Adipocyte (in vitro differentiated cells): Measurements from ENCODE around the gene FLNB.

Source experiments
- DNase-seq: peaks from one replicate; pipeline ENCODE4 v3.0.0-alpha.2; 2015; ENCODE audit warnings: low read depth
- H3K27me3 ChIP-seq: replicated peaks from 2 replicates; pipeline ENCODE4 v1.7.0; 2013; ENCODE audit warnings: mild to moderate bottlenecking, low read length, moderate library complexity; ENCODE audit not compliant: control insufficient read depth, insufficient read depth
- H3K36me3 ChIP-seq: 2 replicates; pipeline ENCODE4 v1.7.0; 2013; ENCODE audit warnings: low read length, mild to moderate bottlenecking, moderate library complexity; ENCODE audit not compliant: control insufficient read depth, insufficient read depth, severe bottlenecking
- H3K4me1 ChIP-seq: 2 replicates; pipeline ENCODE4 v1.7.0; 2013; ENCODE audit warnings: mild to moderate bottlenecking, low read length, moderate library complexity; ENCODE audit not compliant: control insufficient read depth, insufficient read depth
- H3K4me3 ChIP-seq: 2 replicates; pipeline ENCODE4 v1.7.0; 2013; ENCODE audit warnings: mild to moderate bottlenecking, low read length, moderate library complexity
- H3K9ac ChIP-seq: 2 replicates; pipeline ENCODE4 v1.7.0; 2013; ENCODE audit warnings: mild to moderate bottlenecking, low read length, moderate library complexity
- H3K9me3 ChIP-seq: 2 replicates; pipeline ENCODE4 v1.7.0; 2013; ENCODE audit warnings: mild to moderate bottlenecking, low read length, moderate library complexity; ENCODE audit not compliant: control insufficient read depth

The FLNB gene

GRCh38 chr3:58093574-58094195 is 85.5 kb downstream of the FLNB start:
- H3K9ac ChIP-seq, result no peak overlapping the region
- H3K9me3 ChIP-seq, result no peaks in the 10 kb centered on the region
- H3K4me1 ChIP-seq, result peaks cover 5% of the 10 kb centered on the region
- H3K27me3 ChIP-seq, result no peaks in the 10 kb centered on the region
- H3K4me3 ChIP-seq, result no peak overlapping the region
- peak; percentile 39 for DNase-seq
- H3K36me3 ChIP-seq, result peaks cover 31% of the 10 kb centered on the region

- no peaks in the 10 kb centered on the region for H3K9me3 ChIP-seq
- peaks cover 38% of the 10 kb centered on the region for H3K36me3 ChIP-seq
- no peak for DNase-seq
- H3K4me1 ChIP-seq, result peaks cover 5% of the 10 kb centered on the region
- H3K4me3 ChIP-seq, result no peak overlapping the region
- no peaks in the 10 kb centered on the region for H3K27me3 ChIP-seq
- H3K9ac ChIP-seq, result no peak overlapping the region
Observed at GRCh38 chr3:58094657-58095056, 86.4 kb downstream of the FLNB start.

GRCh38 chr3:58095603-58096138 is 87.4 kb downstream of the FLNB start:
- DNase-seq, result no peak
- Histone ChIP-seq H3K4me3 (no peak overlapping the region), H3K36me3 (peaks cover 38% of the 10 kb centered on the region), H3K9ac (no peak overlapping the region), H3K27me3 (no peaks in the 10 kb centered on the region), H3K9me3 (no peaks in the 10 kb centered on the region), H3K4me1 (peaks cover 5% of the 10 kb centered on the region)

GRCh38 chr3:58098531-58098930 is 90.3 kb downstream of the FLNB start:
- Histone ChIP-seq H3K36me3 (peaks cover 59% of the 10 kb centered on the region), H3K9ac (no peak overlapping the region)

GRCh38 chr3:58099865-58100264 is 91.6 kb downstream of the FLNB start:
- Histone ChIP-seq H3K4me3 (no peak overlapping the region), H3K27me3 (no peaks in the 10 kb centered on the region), H3K9ac (no peak overlapping the region), H3K36me3 (peaks cover 64% of the 10 kb centered on the region), H3K9me3 (no peaks in the 10 kb centered on the region), H3K4me1 (peaks cover 21% of the 10 kb centered on the region)
- DNase-seq, result no peak

More at GRCh38 chr3:58098531-58098930, 90.3 kb downstream of the FLNB start:
- Histone ChIP-seq H3K4me3 (no peak overlapping the region), H3K4me1 (peaks cover 15% of the 10 kb centered on the region), H3K27me3 (no peaks in the 10 kb centered on the region), H3K9me3 (no peaks in the 10 kb centered on the region)
- no peak for DNase-seq

GRCh38 chr3:58101499-58102389 is 93.5 kb downstream of the FLNB start:
- H3K27me3 ChIP-seq, result no peaks in the 10 kb centered on the region
- peaks cover 72% of the 10 kb centered on the region for H3K36me3 ChIP-seq
- no peak overlapping the region for H3K9ac ChIP-seq
- peaks cover 16% of the 10 kb centered on the region for H3K4me1 ChIP-seq
- no peak overlapping the region for H3K4me3 ChIP-seq
- no peak for DNase-seq
- no peaks in the 10 kb centered on the region for H3K9me3 ChIP-seq

- Histone ChIP-seq H3K9ac (no peak overlapping the region), H3K9me3 (no peaks in the 10 kb centered on the region), H3K27me3 (no peaks in the 10 kb centered on the region), H3K36me3 (peaks cover 75% of the 10 kb centered on the region), H3K4me3 (no peak overlapping the region), H3K4me1 (peaks cover 16% of the 10 kb centered on the region)
- no peak for DNase-seq
Observed at GRCh38 chr3:58102390-58102750, 94.1 kb downstream of the FLNB start.

- H3K4me1 ChIP-seq, result peaks cover 16% of the 10 kb centered on the region
- no peak overlapping the region for H3K9ac ChIP-seq
- no peaks in the 10 kb centered on the region for H3K27me3 ChIP-seq
- no peaks in the 10 kb centered on the region for H3K9me3 ChIP-seq
- peaks cover 75% of the 10 kb centered on the region for H3K36me3 ChIP-seq
- H3K4me3 ChIP-seq, result no peak overlapping the region
- no peak for DNase-seq
Observed at GRCh38 chr3:58102976-58103451, 94.8 kb downstream of the FLNB start.

- H3K36me3 ChIP-seq, result peaks cover 76% of the 10 kb centered on the region
- peaks cover 16% of the 10 kb centered on the region for H3K4me1 ChIP-seq
- no peaks in the 10 kb centered on the region for H3K27me3 ChIP-seq
- no peak overlapping the region for H3K4me3 ChIP-seq
- DNase-seq, result no peak
- no peak overlapping the region for H3K9ac ChIP-seq
- no peaks in the 10 kb centered on the region for H3K9me3 ChIP-seq
Observed at GRCh38 chr3:58104151-58104550, 95.9 kb downstream of the FLNB start.

- no peak overlapping the region for H3K9ac ChIP-seq
- no peak for DNase-seq
- no peaks in the 10 kb centered on the region for H3K9me3 ChIP-seq
- H3K27me3 ChIP-seq, result no peaks in the 10 kb centered on the region
- H3K4me1 ChIP-seq, result peaks cover 16% of the 10 kb centered on the region
- peaks cover 76% of the 10 kb centered on the region for H3K36me3 ChIP-seq
- no peak overlapping the region for H3K4me3 ChIP-seq
Observed at GRCh38 chr3:58104712-58105111, 96.5 kb downstream of the FLNB start.

GRCh38 chr3:58105196-58105595 is 97.0 kb downstream of the FLNB start:
- no peaks in the 10 kb centered on the region for H3K9me3 ChIP-seq
- DNase-seq, result no peak
- no peaks in the 10 kb centered on the region for H3K27me3 ChIP-seq
- H3K36me3 ChIP-seq, result peaks cover 77% of the 10 kb centered on the region
- no peak overlapping the region for H3K9ac ChIP-seq
- no peak overlapping the region for H3K4me3 ChIP-seq
- H3K4me1 ChIP-seq, result peaks cover 16% of the 10 kb centered on the region
